PC-3 (cell line): ENCODE measurements around the gene GOSR1. TPM values are rescaled to one million over a fixed set of nuclear protein-coding genes. Genes with fewer than 3 reads are reported as not detected.
"Not testable (repeated sequence)": the region's sequence is repeated elsewhere in the genome, so short reads cannot be mapped to it uniquely, and the experiment has no call there.

Source experiments
- ATAC-seq: fragments of 200-7000 bp; cut with Tn5 transposase; 2 replicates; pipeline ENCODE4 v1.9.1; 2020; ENCODE audit warnings: mild to moderate bottlenecking, moderate library complexity
- BruUV-seq: library from RNA; stranded (reverse); fragments of 400-500 nt; replicated peaks from 2 replicates; lab custom pipeline; 2021; lab: Mats Ljungman, UMichigan
- CTCF ChIA-PET: fragments of 300-600 bp; sonication (Branson Sonifier 250); formaldehyde crosslinking; loops from one replicate; lab custom pipeline; 2022; ENCODE audit warnings: antibody characterized with exemption; lab: Charles Lee
- POLR2A ChIA-PET: fragments of 300-600 bp; sonication (Branson Sonifier 250); formaldehyde crosslinking; loops from one replicate; lab custom pipeline; 2022; ENCODE audit warnings: antibody characterized with exemption; ENCODE audit not compliant: unreplicated experiment; lab: Charles Lee
- DNase-seq: peaks from one replicate; pipeline ENCODE4 v3.0.0-alpha.2; 2015
- H2AFZ ChIP-seq: fragments of 300-600 bp; sonication (generic); 2 replicates; pipeline ENCODE4 v1.6.0; 2016; ENCODE audit warnings: antibody characterized with exemption, low read length
- H3F3A ChIP-seq: fragments of 300-600 bp; sonication (generic); one replicate; pipeline ENCODE4 v1.6.0; 2017; ENCODE audit warnings: antibody characterized with exemption, low read length, control low read depth, mild to moderate bottlenecking; ENCODE audit not compliant: unreplicated experiment
- H3K27ac ChIP-seq: fragments of 300-600 bp; sonication (generic); 2 replicates; pipeline ENCODE4 v1.5.1; 2016; ENCODE audit warnings: mild to moderate bottlenecking, low read length
- H3K27me3 ChIP-seq: fragments of 300-600 bp; sonication (generic); 2 replicates; pipeline ENCODE4 v1.6.1; 2016; ENCODE audit warnings: low read length, mixed read lengths
- H3K36me3 ChIP-seq: fragments of 300-600 bp; sonication (generic); 2 replicates; pipeline ENCODE4 v1.6.1; 2016; ENCODE audit warnings: low read depth, mixed run types, low read length, mixed read lengths
- H3K4me1 ChIP-seq: fragments of 300-600 bp; sonication (generic); 2 replicates; pipeline ENCODE4 v1.5.1; 2016; ENCODE audit warnings: low read length; ENCODE audit not compliant: insufficient read depth
- H3K4me2 ChIP-seq: fragments of 300-600 bp; sonication (generic); 2 replicates; pipeline ENCODE4 v1.6.0; 2016; ENCODE audit warnings: low read length
- H3K4me3 ChIP-seq: fragments of 300-600 bp; sonication (generic); 2 replicates; pipeline ENCODE4 v1.5.1; 2016; ENCODE audit warnings: mild to moderate bottlenecking, low read length, mixed read lengths
- H3K79me2 ChIP-seq: fragments of 300-600 bp; sonication (generic); 2 replicates; pipeline ENCODE4 v1.6.1; 2017; ENCODE audit warnings: low read length, mixed read lengths
- H3K9ac ChIP-seq: fragments of 300-600 bp; sonication (generic); 2 replicates; pipeline ENCODE4 v1.6.0; 2016; ENCODE audit warnings: mild to moderate bottlenecking, low read length
- H3K9me2 ChIP-seq: fragments of 300-600 bp; sonication (generic); replicated peaks from 2 replicates; pipeline ENCODE4 v1.6.1; 2016; ENCODE audit warnings: mixed run types, low read length, mixed read lengths
- H3K9me3 ChIP-seq: fragments of 300-600 bp; sonication (generic); 2 replicates; pipeline ENCODE4 v1.6.1; 2016; ENCODE audit warnings: low read length, mixed read lengths
- H4K20me1 ChIP-seq: fragments of 300-600 bp; sonication (generic); 2 replicates; pipeline ENCODE4 v1.6.1; 2016; ENCODE audit warnings: low read length, mixed read lengths
- EZH2 ChIP-seq: fragments of 300-600 bp; sonication (generic); IDR thresholded peaks from one replicate; pipeline ENCODE4 v1.6.1; 2017; ENCODE audit warnings: antibody characterized with exemption, mild to moderate bottlenecking, low read length; ENCODE audit not compliant: unreplicated experiment
- EZH2phosphoT487 ChIP-seq: fragments of 300-600 bp; sonication (generic); IDR thresholded peaks from 2 replicates; pipeline ENCODE4 v1.6.1; 2018; ENCODE audit warnings: mild to moderate bottlenecking, antibody characterized with exemption, low read length, borderline replicate concordance
- intact Hi-C: fragments of 100-400 bp; cut with micrococcal nuclease; formaldehyde crosslinking; loops from 2 replicates; pipeline ENCODE4 v1.9.0; 2023
- total RNA-seq: library from RNA; depleted of rRNA; stranded (reverse); fragments of >200 nt; gene quantifications from 2 replicates; pipeline ENCODE4 v1.2.3, GENCODE V29; 2014
- TF ChIP-seq, protein P1 (sequence below): fragments of 300-600 bp; sonication (generic); conservative IDR thresholded peaks from 2 replicates; pipeline ENCODE4 v1.5.1; 2017; ENCODE audit warnings: antibody characterized with exemption, low read depth, mild to moderate bottlenecking, low read length

GOSR1 gene
- total RNA-seq, 1 experiment from 2014 or later: 22.2 TPM

DNA sequence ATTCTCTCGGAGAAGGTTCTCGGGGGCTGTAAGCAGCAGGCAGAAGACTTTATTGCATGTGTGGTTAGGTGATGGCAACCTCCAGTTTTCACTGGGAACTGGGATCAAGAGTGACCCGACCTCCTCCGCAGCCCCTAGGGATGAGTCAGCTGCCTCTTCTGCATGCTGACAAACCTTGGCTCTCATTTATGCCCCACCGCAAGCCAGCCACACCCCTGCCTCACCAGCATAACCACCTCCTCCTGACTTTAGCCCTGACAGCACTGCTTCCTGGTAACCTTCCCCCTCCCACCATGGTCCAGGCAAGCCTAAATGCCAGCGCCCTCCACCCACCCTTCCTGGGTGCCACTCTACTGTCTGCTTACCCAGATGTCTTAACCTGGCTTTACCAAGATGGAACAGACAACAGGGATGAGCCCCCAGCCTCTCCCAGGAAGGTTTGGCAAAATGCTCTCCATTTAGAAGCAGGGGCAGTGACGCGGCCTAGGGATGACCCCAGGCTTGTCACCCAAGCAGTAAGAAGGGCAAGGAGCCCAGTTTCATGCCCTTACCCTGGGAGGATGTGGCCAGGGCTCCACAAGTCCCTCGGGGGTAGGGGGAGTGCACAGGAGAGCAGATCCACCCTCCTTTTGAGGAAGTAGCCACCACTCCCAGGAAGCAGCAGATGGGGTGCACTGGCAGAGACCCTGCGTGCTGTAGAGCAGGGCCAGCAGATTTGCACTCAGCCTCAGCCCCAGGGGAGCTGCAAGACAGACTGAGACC, 73.5 kb downstream of the GOSR1 start:
- ChIA-PET POLR2A (no interaction called here), CTCF (no interaction called here)
- Histone ChIP-seq H3K4me3 (no peak overlapping the region), H3K9me3 (no peaks in the 10 kb centered on the region), H2AFZ (peak overlapping the region; percentile 43; the same call in 1 of the 2 replicates), H3K4me1 (peaks cover 15% of the 10 kb centered on the region), H3K9me2 (no peaks in the 10 kb centered on the region), H3K4me2 (peak overlapping the region; percentile 58), H3F3A (no peaks in the 10 kb centered on the region), H3K79me2 (no peaks in the 10 kb centered on the region), H3K27me3 (no peaks in the 10 kb centered on the region), H3K27ac (peak overlapping the region; percentile 69), H4K20me1 (no peaks in the 10 kb centered on the region), H3K36me3 (no peaks in the 10 kb centered on the region), H3K9ac (0 out of 2 replicates have a peak overlapping the region, but pooled peaks have one; percentile 16)
- no TSS peak for BruUV-seq
- no peak for TF ChIP-seq EZH2
- TF ChIP-seq, protein P1, sequence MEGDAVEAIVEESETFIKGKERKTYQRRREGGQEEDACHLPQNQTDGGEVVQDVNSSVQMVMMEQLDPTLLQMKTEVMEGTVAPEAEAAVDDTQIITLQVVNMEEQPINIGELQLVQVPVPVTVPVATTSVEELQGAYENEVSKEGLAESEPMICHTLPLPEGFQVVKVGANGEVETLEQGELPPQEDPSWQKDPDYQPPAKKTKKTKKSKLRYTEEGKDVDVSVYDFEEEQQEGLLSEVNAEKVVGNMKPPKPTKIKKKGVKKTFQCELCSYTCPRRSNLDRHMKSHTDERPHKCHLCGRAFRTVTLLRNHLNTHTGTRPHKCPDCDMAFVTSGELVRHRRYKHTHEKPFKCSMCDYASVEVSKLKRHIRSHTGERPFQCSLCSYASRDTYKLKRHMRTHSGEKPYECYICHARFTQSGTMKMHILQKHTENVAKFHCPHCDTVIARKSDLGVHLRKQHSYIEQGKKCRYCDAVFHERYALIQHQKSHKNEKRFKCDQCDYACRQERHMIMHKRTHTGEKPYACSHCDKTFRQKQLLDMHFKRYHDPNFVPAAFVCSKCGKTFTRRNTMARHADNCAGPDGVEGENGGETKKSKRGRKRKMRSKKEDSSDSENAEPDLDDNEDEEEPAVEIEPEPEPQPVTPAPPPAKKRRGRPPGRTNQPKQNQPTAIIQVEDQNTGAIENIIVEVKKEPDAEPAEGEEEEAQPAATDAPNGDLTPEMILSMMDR: no peak
- TF ChIP-seq EZH2phosphoT487: no peak
- intact Hi-C loops: no loop called here
- ATAC-seq (peak; percentile 81), DNase-seq (peak; percentile 64)

DNA sequence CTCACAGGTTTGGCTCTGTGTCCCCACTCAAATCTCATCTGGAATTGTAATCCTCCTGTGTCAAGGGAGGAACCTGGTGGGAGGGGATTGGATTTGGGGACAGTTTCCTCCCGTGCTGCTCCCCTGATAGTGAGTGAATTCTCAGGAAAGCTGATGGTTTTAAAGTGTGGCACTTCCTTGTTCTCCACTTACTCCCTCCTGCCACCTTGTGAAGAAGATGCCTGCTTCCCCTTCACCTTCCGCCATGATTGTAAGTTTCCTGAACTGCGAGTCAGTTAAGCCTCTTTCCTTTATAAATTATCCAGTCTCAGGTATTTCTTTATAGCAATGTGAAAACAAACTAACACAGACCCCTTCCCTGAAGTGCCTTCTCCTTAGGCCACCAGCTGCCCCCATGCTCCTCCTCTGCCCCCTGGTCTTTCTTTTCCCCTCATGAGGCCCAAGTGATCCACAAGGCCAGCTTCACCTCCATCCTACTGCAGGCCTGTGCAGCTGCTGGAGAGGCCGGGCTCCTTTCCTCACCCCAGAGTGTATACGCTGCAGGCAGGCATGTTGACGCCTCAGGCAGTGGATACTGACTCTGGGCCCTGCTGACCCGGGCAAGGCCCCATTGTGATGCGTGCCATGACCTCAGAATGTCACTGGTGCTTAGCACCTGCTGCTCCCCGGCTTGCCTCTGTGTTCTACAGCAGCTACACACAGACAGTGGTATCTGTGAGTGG, 74.2 kb downstream of the GOSR1 start:
- H3K9me3 ChIP-seq, H4K20me1 ChIP-seq, ATAC-seq, BruUV-seq, POLR2A ChIA-PET, H3K36me3 ChIP-seq, H3F3A ChIP-seq, H3K9ac ChIP-seq, H3K4me3 ChIP-seq, CTCF ChIA-PET, H3K27me3 ChIP-seq, intact Hi-C loops, H3K9me2 ChIP-seq, H3K79me2 ChIP-seq, DNase-seq, H2AFZ ChIP-seq: not testable (repeated sequence)
- Histone ChIP-seq H3K4me2 (0 out of 2 replicates have a peak overlapping the region, but pooled peaks have one; percentile 58), H3K27ac (peak overlapping the region; percentile 45), H3K4me1 (peaks cover 15% of the 10 kb centered on the region)

DNA sequence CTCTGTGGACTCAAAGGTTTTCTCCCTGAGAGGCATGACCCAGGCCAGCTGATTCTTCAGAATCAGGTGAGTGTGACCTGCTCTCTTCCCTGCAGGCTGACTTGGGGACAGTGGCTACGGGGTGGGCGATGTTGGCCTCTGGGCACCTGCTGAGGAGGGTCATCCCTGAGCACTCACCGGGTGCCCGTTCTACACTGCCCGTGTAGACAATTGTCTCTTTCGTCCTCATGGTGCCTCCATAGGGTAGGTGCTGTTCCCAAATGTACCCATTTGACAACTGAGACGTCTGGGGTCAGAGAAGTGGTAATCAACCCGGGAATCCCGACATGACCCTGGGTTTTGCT, 74.8 kb downstream of the GOSR1 start:
- ChIA-PET POLR2A (no interaction called here), CTCF (no interaction called here)
- no peak overlapping the region for H3K4me3 ChIP-seq
- no peak for TF ChIP-seq EZH2phosphoT487
- TF ChIP-seq, protein P1: no peak
- no peak for TF ChIP-seq EZH2
- H3K4me1 ChIP-seq: peaks cover 15% of the 10 kb centered on the region
- no peaks in the 10 kb centered on the region for H3K36me3 ChIP-seq
- no peak overlapping the region for H3K27ac ChIP-seq
- H3K9me2 ChIP-seq: no peaks in the 10 kb centered on the region
- DNase-seq (no peak), ATAC-seq (no peak)
- no peak overlapping the region for H3K9ac ChIP-seq
- H3F3A ChIP-seq: no peaks in the 10 kb centered on the region
- intact Hi-C loops: no loop called here
- H3K79me2 ChIP-seq: no peaks in the 10 kb centered on the region
- H3K9me3 ChIP-seq: no peaks in the 10 kb centered on the region
- H3K4me2 ChIP-seq: no peak overlapping the region
- no peaks in the 10 kb centered on the region for H4K20me1 ChIP-seq
- BruUV-seq: no TSS peak
- H3K27me3 ChIP-seq: no peaks in the 10 kb centered on the region
- no peak overlapping the region for H2AFZ ChIP-seq
